K562 (cell line): Measurements from ENCODE around the gene PDIA5.
A peak's percentile ranks its signal among the peaks of the same experiment; 100 is the strongest.

Experiments
- CSDE1 ChIP-seq, 2 experiments: fragments of 450-650 bp; IDR thresholded peaks; 2 replicates each; pipeline ENCODE4 v1.6.1; 2016; ENCODE audit warnings: mild to moderate bottlenecking in 1 of 2
- CTCF ChIP-seq, 3 experiments: IDR thresholded peaks in 2 of 3; conservative IDR thresholded peaks in 1 of 3; 2 replicates each; pipeline ENCODE4 v1.5.1; 2011 to 2012; ENCODE audit warnings: low read length in 3 of 3, mild to moderate bottlenecking in 3 of 3, control low read depth in 2 of 3, improper control_type of control experiment in 1 of 3, inconsistent platforms in 1 of 3, low read depth in 1 of 3, mixed read lengths in 1 of 3, moderate library complexity in 1 of 3; ENCODE audit not compliant: insufficient read depth in 2 of 3
- EZH2 ChIP-seq: IDR thresholded peaks from 2 replicates; pipeline ENCODE4 v1.6.1; 2012; ENCODE audit warnings: low read depth, mild to moderate bottlenecking, inconsistent platforms, low read length, borderline replicate concordance
- KDM4B ChIP-seq, 2 experiments: fragments of 450-650 bp in 1 of 2; sonication (generic) in 1 of 2; IDR thresholded peaks; 2 replicates each; pipeline ENCODE4 v1.6.1; 2016 to 2017; ENCODE audit warnings: borderline replicate concordance in 2 of 2, antibody characterized with exemption in 1 of 2, low read depth in 1 of 2, mild to moderate bottlenecking in 1 of 2
- MYBL2 ChIP-seq, 2 experiments: fragments of 450-650 bp in 1 of 2; sonication (generic) in 1 of 2; formaldehyde crosslinking in 1 of 2; IDR thresholded peaks; 2 replicates each; pipeline versions ENCODE4 v1.6.1 to v1.8.1; 2017 to 2022; ENCODE audit warnings: borderline replicate concordance in 1 of 2, inconsistent platforms in 1 of 2, low read depth in 1 of 2, mild to moderate bottlenecking in 1 of 2, missing genetic modification reagents in 1 of 2, moderate library complexity in 1 of 2
- PTTG1 ChIP-seq: fragments of 450-650 bp; IDR thresholded peaks from 2 replicates; pipeline ENCODE4 v1.6.1; 2016; ENCODE audit warnings: low read depth, mild to moderate bottlenecking, missing genetic modification characterization, missing compliant biosample characterization
- RBFOX2 ChIP-seq: fragments of 200-400 bp; formaldehyde crosslinking; IDR thresholded peaks from 2 replicates; pipeline ENCODE4 v1.6.1; 2017; ENCODE audit warnings: low read depth, mild to moderate bottlenecking, low read length, moderate library complexity
- ZBTB7A ChIP-seq: IDR thresholded peaks from 2 replicates; pipeline ENCODE4 v1.6.1; 2011; ENCODE audit warnings: low read depth, mild to moderate bottlenecking, low read length, moderate library complexity, borderline replicate concordance; ENCODE audit not compliant: control insufficient read depth
- ZNF644 ChIP-seq: fragments of 200-800 bp; sonication (Bioruptor generic); IDR thresholded peaks from 2 replicates; pipeline ENCODE4 v1.6.1; 2016; ENCODE audit warnings: low read depth, missing genetic modification characterization, missing compliant biosample characterization
- ZNF79 ChIP-seq: fragments of 250-450 bp; sonication (Bioruptor Pico); IDR thresholded peaks from 2 replicates; pipeline ENCODE4 v1.4.0; 2020; ENCODE audit warnings: low read depth, mild to moderate bottlenecking, moderate library complexity

- no peak for TF ChIP-seq KDM4B (IDR thresholded peaks at IDR 0.05; ENCODE audit: borderline replicate concordance in 2 of 2, low read depth in 1 of 2)
- no peak for TF ChIP-seq RBFOX2
- TF ChIP-seq CTCF (IDR thresholded peaks at IDR 0.05 in 2 of 3, conservative IDR thresholded peaks at IDR 0.05 in 1 of 3; ENCODE audit: insufficient read depth in 2 of 3, low read depth in 1 of 3, low read length in 3 of 3), result peak; percentile 55 to 61 (median 59)
- no peak for TF ChIP-seq ZBTB7A
- no peak for TF ChIP-seq PTTG1 (tag)
- TF ChIP-seq CSDE1 (IDR thresholded peaks at IDR 0.05), result no peak
- TF ChIP-seq MYBL2 (IDR thresholded peaks at IDR 0.05; ENCODE audit: low read depth), result no peak
- TF ChIP-seq MYBL2 (CRISPR knock-in tag; IDR thresholded peaks at IDR 0.05; ENCODE audit: borderline replicate concordance), result no peak
- no peak for TF ChIP-seq ZNF644 (tag)
- TF ChIP-seq ZNF79 (CRISPR knock-in tag), result no peak
- no peak for TF ChIP-seq EZH2
Measured at GRCh38 chr3:123194552-123194951, 127.7 kb downstream of the PDIA5 start.
